Stimulated activated CD4-positive, alpha-beta T cell treated with anti-CD3 and anti-CD28 coated beads, Interleukin-15, amount 100 ng/mL, for 24 hours (primary cell): ENCODE data around the gene PCSK6.
"Not testable (repeated sequence)": the region's sequence is repeated elsewhere in the genome, so short reads cannot be mapped to it uniquely, and the experiment has no call there.

ENCODE experiments used
- DNase-seq: peaks from one replicate; pipeline ENCODE4 v3.0.0-alpha.2; 2020

Gene PCSK6

GRCh38 chr15:101428758-101429157 lies 60.7 kb downstream of the PCSK6 start:
- no peak for DNase-seq

- no peak for DNase-seq
Measured at GRCh38 chr15:101427606-101428487, 61.7 kb downstream of the PCSK6 start.

GRCh38 chr15:101426761-101427333 lies 62.7 kb downstream of the PCSK6 start:
- DNase-seq = no peak

- DNase-seq = no peak
Measured at GRCh38 chr15:101425787-101426365, 63.6 kb downstream of the PCSK6 start.

GRCh38 chr15:101424984-101425383 lies 64.5 kb downstream of the PCSK6 start:
- no peak for DNase-seq

- DNase-seq = no peak
Measured at GRCh38 chr15:101420232-101420631, 69.3 kb downstream of the PCSK6 start.

GRCh38 chr15:101416475-101416874 lies 73.0 kb downstream of the PCSK6 start:
- not testable (repeated sequence) for DNase-seq

- no peak for DNase-seq
Measured at GRCh38 chr15:101413239-101413638, 76.3 kb downstream of the PCSK6 start.

- no peak for DNase-seq
Measured at GRCh38 chr15:101411581-101411980, 77.9 kb downstream of the PCSK6 start.

- DNase-seq = no peak
Measured at GRCh38 chr15:101411085-101411484, 78.4 kb downstream of the PCSK6 start.

GRCh38 chr15:101410612-101411011 lies 78.9 kb downstream of the PCSK6 start:
- DNase-seq = no peak

GRCh38 chr15:101409621-101410020 lies 79.9 kb downstream of the PCSK6 start:
- no peak for DNase-seq

- DNase-seq = no peak
Measured at GRCh38 chr15:101407966-101408775, 81.3 kb downstream of the PCSK6 start.

GRCh38 chr15:101407439-101407838 lies 82.1 kb downstream of the PCSK6 start:
- DNase-seq = no peak

GRCh38 chr15:101406526-101407195 lies 82.8 kb downstream of the PCSK6 start:
- DNase-seq = no peak

GRCh38 chr15:101406036-101406435 lies 83.5 kb downstream of the PCSK6 start:
- no peak for DNase-seq

GRCh38 chr15:101404245-101404644 lies 85.3 kb downstream of the PCSK6 start:
- no peak for DNase-seq

- not testable (repeated sequence) for DNase-seq
Measured at GRCh38 chr15:101402883-101403282, 86.6 kb downstream of the PCSK6 start.

- no peak for DNase-seq
Measured at GRCh38 chr15:101401286-101401685, 88.2 kb downstream of the PCSK6 start.

GRCh38 chr15:101399431-101399830 lies 90.1 kb downstream of the PCSK6 start:
- DNase-seq = no peak

- no peak for DNase-seq
Measured at GRCh38 chr15:101398247-101398646, 91.3 kb downstream of the PCSK6 start.

- no peak for DNase-seq
Measured at GRCh38 chr15:101397521-101398003, 91.9 kb downstream of the PCSK6 start.
